WERI-Rb-1 (cell line): Measurements from ENCODE around the gene TMPRSS2.

Experiments
- DNase-seq: peaks from one replicate; pipeline ENCODE4 v3.0.0-alpha.2; 2020
- H3K27ac ChIP-seq: fragments of 250-450 bp; sonication (Bioruptor Pico); 2 replicates; pipeline ENCODE4 v1.5.1; 2020; ENCODE audit warnings: mild to moderate bottlenecking, moderate library complexity
- H3K27me3 ChIP-seq: fragments of 250-450 bp; sonication (Bioruptor Pico); 2 replicates; pipeline ENCODE4 v1.5.1; 2021; ENCODE audit warnings: mild to moderate bottlenecking, low read depth, moderate library complexity; ENCODE audit not compliant: insufficient read depth, severe bottlenecking
- H3K36me3 ChIP-seq: fragments of 250-450 bp; sonication (Bioruptor Pico); 2 replicates; pipeline ENCODE4 v1.5.1; 2020; ENCODE audit warnings: mild to moderate bottlenecking, moderate library complexity
- H3K4me3 ChIP-seq: 2 replicates; pipeline ENCODE4 v1.5.1; 2011; ENCODE audit warnings: low read depth, mild to moderate bottlenecking, control low read depth, low read length
- H3K9me3 ChIP-seq: fragments of 250-450 bp; sonication (Bioruptor Pico); 2 replicates; pipeline ENCODE4 v1.5.1; 2021; ENCODE audit warnings: mild to moderate bottlenecking, moderate library complexity; ENCODE audit not compliant: severe bottlenecking
- CTCF ChIP-seq: IDR thresholded peaks from 2 replicates; pipeline ENCODE4 v1.5.1; 2011; ENCODE audit warnings: low read depth, mild to moderate bottlenecking, control low read depth, inconsistent platforms, low read length

Gene TMPRSS2

DNA sequence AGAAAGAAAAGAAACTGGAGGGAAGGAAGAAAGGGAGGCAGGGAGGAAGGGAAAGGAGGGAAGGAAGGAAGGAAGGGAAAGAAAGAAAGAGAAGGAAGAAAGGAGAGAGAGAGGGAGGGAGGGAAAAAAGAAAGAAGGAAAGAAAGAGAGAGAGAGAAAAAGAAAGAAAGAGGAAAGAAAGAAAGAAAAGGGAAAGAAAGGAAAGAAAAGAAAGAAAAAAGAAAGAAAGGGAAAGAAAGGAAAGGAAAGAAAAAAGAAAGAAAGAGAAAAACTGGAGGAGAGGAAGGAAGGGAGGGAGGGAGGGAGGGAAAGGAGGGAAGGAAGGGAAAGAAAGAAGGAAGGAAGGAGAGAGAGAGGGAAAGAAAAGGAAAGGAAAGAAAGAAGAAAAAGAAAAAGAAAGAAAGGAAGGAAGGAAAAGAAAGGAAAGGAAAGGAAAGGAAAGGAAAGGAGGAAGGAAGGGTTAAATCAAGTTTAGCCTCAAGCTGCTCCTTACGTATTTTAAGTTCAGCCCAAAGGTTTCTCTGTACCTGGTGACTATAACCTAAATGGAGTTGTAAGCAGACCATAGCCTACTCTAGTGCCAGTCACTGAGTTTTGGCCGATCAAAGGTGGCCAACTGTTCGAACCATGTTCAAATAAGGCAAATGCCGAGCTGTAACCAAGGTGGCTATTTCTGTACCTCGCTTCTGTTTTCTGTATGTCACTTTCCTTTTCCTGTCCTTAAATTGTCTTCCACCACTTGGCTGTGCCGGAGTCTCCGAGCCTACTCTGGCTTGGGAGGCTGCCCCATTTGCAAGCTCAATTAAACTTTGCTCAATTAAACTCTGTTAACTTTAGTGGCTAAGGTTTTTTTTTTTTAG is 37.8 kb upstream of the TMPRSS2 start:
- Histone ChIP-seq H3K36me3 (no peaks in the 10 kb centered on the region), H3K9me3 (no peaks in the 10 kb centered on the region), H3K27me3 (no peaks in the 10 kb centered on the region), H3K27ac (no peak overlapping the region), H3K4me3 (no peak overlapping the region)
- TF ChIP-seq CTCF: no peak
- no peak for DNase-seq

DNA sequence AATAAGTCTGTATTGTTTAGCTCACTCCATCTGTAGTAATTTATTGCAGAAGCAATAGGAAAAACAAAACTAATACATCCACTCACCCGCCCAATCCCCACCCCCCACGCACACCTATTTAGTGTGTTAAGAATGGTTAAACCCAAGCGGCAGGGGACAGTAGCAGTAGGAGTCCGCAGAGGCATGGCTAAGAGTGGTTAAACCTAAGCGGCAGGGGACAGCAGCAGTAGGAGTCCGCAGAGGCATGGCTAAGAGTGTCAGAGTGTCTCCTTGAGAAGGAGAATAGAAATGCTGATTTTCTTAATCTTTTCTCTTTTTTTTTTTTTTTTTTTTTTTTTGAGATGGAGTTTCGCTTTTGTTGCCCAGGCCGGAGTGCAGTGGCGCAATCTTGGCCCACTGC is 34.8 kb upstream of the TMPRSS2 start:
- no peak overlapping the region for H3K4me3 ChIP-seq
- TF ChIP-seq CTCF: no peak
- H3K27ac ChIP-seq: no peak overlapping the region
- DNase-seq: no peak
- no peaks in the 10 kb centered on the region for H3K9me3 ChIP-seq
- H3K27me3 ChIP-seq: no peaks in the 10 kb centered on the region
- no peaks in the 10 kb centered on the region for H3K36me3 ChIP-seq

DNA sequence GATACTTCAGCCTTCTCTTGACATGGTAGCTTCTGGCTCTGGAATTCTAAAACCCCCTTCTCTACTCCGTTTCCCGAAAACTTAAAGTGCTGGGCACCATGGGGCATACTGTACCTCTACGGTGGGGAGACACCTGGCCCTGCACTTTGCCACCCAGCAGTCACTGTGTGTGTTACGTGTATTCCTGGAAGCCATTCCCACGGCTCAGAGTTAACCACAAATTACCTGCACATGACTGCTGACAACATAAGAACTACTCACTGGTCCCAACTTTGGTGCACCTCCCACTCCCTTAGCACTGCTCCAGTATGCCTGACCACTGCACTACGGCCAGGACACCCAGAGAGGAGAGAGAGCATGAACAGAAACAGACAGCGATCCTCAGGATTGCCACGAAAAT is 29.4 kb upstream of the TMPRSS2 start:
- Histone ChIP-seq H3K4me3 (no peak overlapping the region), H3K36me3 (no peaks in the 10 kb centered on the region), H3K27me3 (no peaks in the 10 kb centered on the region), H3K27ac (no peak overlapping the region), H3K9me3 (peaks cover 7% of the 10 kb centered on the region)
- TF ChIP-seq CTCF: no peak
- no peak for DNase-seq

DNA sequence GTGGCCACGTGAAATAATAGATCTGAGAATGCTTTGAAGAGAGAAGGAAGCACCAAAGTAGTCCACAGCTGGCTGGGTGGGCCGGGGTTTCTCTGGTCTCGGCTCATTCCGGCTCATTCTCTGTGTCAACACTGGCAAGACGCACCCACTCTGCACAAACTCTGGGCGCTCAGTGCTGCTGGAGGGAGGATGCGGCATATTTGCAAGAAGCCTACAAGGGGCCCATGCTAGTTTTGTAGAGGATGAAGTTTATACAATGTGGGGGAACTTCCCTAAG is 28.8 kb upstream of the TMPRSS2 start:
- Histone ChIP-seq H3K4me3 (no peak overlapping the region), H3K9me3 (peaks cover 7% of the 10 kb centered on the region), H3K27me3 (no peaks in the 10 kb centered on the region), H3K27ac (no peak overlapping the region), H3K36me3 (no peaks in the 10 kb centered on the region)
- no peak for DNase-seq
- TF ChIP-seq CTCF: no peak

GRCh38 chr21:41536076-41536826 is 28.3 kb upstream of the TMPRSS2 start:
- Histone ChIP-seq H3K27ac (no peak overlapping the region), H3K36me3 (no peaks in the 10 kb centered on the region), H3K27me3 (no peaks in the 10 kb centered on the region), H3K9me3 (peaks cover 7% of the 10 kb centered on the region), H3K4me3 (no peak overlapping the region)
- no peak for TF ChIP-seq CTCF
- no peak for DNase-seq
